HG03159 (cell line): ENCODE data around the gene CCDC91.
A peak's percentile ranks its signal among the peaks of the same experiment; 100 is the strongest.
"Not testable (repeated sequence)": the region's sequence is repeated elsewhere in the genome, so short reads cannot be mapped to it uniquely, and the experiment has no call there.

Experiments
- ATAC-seq: cut with Tn5 transposase; IDR thresholded peaks from one replicate; pipeline ENCODE4 v1.9.1; 2021; ENCODE audit warnings: mild to moderate bottlenecking, moderate library complexity; ENCODE audit not compliant: unreplicated experiment

The CCDC91 gene

GRCh38 chr12:28350502-28350901 lies 160.2 kb downstream of the CCDC91 start:
- no peak for ATAC-seq

DNA sequence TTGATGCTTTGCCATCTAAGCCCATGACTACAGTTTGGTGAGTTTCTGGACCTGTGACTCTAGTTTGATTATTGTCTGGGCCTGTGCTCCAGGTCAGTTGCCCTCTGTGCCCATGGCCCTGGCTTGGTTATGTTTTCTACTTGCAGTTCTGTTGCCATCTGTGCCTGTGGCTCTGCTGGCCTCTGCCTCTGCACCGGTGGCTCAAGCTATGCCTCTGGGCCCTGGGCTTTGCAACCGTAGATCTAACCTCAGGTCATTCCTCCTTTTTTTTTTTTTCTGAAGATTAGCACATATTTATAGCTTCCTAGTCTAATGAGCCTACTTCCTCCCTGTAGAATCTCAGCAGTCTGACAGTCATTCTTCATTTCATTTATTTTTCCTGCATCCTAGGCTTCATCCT lies 161.2 kb downstream of the CCDC91 start:
- ATAC-seq: no peak

DNA sequence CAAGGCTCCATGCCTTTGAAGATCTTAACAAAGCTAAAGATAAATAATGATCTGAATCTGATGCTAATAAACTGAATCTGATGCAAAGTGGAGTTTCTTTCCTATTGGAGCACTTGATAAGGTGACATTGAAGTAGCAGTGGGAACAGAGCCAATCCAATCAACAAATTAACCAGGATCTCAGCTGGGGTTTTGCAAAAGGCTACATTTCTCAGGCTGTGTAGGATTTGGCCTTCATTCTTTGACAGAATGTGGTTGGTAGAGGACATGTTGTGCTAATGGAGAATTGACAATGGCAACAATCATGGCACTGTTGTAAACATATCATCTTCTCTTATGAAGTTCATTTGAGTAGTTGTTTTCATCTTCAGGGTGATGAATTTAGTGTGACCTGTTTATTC lies 164.9 kb downstream of the CCDC91 start:
- ATAC-seq: no peak

DNA sequence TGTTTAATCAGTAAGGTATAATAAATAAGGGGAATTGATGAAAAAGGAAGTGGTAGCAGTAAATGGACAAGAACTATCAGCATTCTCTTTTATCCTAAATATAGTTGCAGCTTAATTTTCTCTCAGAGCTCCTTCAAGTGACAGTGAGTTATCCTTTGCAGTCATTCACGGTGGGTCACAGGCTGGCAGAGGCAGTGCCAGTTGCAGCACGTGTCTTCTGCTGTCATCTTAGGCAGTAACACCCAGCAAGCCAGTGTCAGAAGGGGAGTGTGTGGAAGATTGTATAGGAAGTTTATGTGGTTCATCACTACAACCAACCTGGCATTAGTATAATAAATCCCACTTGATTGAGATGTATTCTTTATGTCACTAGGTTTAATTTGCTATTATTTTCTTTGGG lies 170.0 kb downstream of the CCDC91 start:
- ATAC-seq: no peak

DNA sequence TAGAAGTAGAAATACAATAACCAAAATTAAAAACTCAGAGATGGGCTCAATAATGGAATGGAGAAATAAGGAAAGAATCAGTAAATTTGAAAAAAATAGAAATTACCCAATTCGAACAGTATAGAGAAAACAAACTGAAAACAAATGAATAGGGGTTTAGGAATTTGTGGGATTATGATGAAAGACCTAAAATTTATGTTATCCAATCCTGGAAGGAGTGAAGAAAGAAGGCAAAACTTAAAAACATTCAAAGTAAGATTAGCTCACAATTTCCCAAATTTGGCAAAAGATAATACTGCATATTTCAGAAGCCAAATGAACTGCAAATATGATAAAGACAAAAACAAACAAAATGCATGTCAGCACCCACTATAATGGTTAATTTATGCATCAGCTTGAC lies 177.1 kb downstream of the CCDC91 start:
- ATAC-seq: no peak

DNA sequence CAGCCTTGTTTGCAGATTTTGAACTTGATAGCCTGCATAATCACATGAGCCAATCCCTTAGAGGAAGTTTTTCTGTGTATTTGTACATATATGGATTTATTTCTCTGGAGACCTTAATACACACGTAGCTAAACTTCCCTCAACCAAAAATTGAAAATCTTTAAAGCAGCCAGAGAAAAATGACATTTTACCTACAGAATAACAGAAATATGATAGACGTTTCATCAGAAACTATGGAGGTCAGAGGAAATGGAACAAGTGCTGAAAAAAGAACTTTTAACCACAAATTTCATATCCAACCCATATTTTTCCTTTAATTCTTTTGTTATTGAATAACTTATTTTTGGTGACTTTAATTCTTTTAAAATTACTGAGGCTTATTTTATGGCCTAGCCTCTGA lies 177.7 kb downstream of the CCDC91 start:
- ATAC-seq: no peak

DNA sequence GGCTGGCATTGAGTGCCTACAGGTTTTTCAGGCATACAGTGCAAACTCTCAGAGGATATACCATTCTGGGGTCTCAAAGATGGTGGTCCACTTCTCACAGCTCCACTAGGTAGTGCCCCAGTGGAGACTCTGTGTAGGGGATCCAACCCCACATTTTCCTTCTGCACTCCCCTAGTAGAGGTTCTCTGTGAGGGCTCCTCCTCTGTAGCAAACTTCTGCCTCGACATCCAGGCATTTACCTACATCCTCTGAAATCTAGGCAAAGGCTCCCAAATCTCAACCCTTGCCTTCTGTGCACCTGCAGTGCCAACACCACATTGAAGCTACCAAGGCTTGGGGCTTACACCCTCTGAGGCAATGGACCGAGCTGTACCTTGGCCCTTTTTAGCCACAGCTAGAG lies 179.2 kb downstream of the CCDC91 start:
- no peak for ATAC-seq

DNA sequence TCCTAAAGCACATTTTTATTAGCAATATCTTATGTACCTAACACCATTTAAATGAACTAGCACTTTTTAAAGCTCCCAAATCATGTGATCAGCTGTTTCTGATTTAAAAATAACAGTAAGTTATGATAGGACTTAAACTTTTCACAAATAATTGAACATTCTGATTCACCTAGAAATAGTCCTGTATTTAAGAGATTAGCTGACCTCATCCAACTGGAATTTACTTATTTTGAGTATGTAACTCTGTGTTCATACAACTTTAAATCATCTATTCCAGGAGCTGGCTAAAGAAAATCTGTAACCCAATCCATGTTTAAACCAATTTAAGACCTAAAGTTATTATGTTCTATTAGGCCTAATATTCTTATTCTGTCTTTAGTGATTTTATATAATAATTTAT lies 184.3 kb downstream of the CCDC91 start:
- no peak for ATAC-seq

GRCh38 chr12:28378736-28379135 lies 188.5 kb downstream of the CCDC91 start:
- no peak for ATAC-seq

- not testable (repeated sequence) for ATAC-seq
These were observed 189.5 kb downstream of the CCDC91 start for GRCh38 chr12:28379779-28380178.

DNA sequence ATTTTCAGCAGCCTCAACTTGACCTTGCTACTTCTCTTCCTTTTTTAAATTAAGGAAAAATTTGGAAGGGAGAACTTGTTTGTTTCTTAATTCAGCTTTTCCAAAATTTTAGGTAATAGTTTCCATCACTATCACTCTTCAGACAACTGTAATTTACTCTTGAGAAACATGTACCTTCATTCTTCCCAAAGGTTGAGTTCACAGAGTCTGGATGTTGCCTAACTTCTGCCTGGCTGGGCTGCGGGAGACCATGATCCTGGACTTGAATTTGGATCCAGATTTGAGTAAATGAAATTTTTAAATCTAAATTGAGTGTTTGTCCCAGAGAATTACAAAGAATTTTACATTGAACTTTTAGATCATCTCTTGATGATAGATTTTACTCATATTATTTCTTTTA lies 193.1 kb downstream of the CCDC91 start:
- ATAC-seq: no peak

DNA sequence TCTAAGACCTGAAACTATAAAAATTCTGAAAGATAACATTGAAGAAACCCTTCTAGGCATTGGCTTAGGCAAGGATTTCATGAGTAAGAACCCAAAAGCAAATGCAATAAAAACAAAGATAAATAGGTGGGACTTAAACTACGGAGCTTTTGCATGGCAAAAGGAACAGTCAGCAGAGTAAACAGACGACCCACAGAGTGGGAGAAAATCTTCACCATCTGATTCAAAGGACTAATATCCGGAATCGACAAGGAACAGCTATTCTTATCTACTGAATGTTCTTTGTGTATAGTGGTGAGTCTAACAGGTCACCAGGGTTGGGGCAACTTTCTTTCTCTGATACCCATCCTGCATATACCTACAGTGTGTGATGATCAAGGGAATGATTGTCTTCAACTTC lies 198.6 kb downstream of the CCDC91 start:
- no peak for ATAC-seq

- no peak for ATAC-seq
These were observed 199.9 kb downstream of the CCDC91 start for GRCh38 chr12:28390206-28390605.

- no peak for ATAC-seq
These were observed 200.6 kb downstream of the CCDC91 start for GRCh38 chr12:28390761-28391385.

DNA sequence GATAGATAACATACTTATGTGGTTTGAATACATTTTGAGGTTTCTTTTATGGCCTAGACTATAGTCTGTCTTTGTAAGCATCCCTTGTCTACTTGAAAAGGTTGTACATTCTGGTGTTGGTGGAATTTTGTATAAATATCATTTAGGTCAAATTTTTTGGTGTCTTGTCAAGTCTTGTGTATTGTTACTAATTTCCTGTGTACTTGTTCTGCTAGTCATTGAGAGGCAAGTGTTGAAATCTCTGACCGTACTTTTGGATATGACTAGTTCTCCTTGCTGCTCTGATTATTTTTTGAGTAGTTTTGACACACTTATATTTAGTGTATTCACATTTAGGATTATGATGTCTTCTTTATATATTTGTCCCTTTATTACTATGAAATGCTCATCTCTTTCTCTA lies 219.6 kb downstream of the CCDC91 start:
- ATAC-seq: no peak

- ATAC-seq: no peak
These were observed 223.3 kb downstream of the CCDC91 start for GRCh38 chr12:28413460-28414109.

- ATAC-seq: no peak
These were observed 225.5 kb downstream of the CCDC91 start for GRCh38 chr12:28415755-28416154.

GRCh38 chr12:28421374-28421773 lies 231.1 kb downstream of the CCDC91 start:
- ATAC-seq: no peak

GRCh38 chr12:28424965-28425364 lies 234.7 kb downstream of the CCDC91 start:
- ATAC-seq: no peak

- peak; percentile 69 for ATAC-seq
These were observed 235.3 kb downstream of the CCDC91 start for GRCh38 chr12:28425526-28425925.

DNA sequence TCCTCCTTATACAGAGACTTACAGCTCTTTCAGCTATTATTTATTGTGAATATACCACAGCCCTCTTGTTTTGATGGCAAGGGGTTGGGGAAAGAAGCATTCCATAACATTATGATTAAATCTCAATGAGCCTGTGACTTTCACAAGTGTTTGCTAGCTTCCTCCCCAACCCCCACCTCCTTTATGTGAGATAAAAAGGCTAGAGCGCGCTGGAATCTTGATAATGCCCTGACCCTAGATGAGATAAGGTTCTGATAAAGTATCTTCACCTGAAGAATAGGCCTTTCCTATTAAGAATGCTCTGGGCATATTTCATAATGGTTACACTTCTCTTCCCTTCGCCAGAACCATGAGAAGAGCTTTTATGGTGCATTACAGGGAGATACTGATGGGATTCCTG lies 236.8 kb downstream of the CCDC91 start:
- ATAC-seq: no peak

DNA sequence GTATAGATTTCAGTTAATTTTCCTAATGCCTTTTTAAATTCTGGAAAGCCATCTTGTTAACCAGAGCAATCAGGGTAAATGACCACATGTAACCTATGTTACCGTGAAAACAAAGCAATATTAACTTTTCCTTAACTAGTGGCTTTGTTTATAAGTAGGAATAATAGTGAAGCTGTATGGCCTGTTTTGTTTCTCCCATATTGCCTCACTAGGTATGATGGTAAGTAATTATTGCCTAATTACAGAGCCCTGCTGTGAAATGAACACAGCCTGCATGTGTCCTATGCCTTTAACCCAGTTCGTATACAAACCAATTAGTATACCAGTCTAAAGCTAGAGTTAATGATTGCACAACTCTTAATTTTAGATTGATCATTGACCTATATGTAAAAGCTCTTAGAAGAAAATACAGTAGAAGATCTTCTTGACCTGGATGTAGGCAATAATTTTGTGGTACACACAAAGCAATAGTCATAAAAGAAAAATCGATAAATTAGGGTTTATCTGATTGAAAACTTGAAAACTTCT lies 249.9 kb downstream of the CCDC91 start:
- ATAC-seq: no peak

DNA sequence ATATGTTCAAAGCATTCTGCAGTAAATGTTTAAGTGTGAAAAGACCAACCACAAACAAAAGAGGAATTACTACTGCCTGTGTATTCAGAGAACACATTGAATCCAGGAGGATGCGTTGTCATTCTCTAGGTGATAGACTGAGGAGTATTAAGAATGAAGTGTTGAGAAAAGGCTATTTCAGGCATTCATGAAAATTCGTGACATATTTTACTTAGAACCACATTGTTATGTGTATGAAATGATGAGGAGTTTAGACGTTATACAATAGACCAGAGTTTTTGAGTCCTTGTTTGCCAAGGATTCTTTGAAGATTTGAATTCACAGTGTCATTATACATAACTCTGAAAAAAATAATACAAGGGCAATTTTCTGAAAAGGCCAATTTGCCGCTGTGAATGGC lies 251.8 kb downstream of the CCDC91 start:
- no peak for ATAC-seq
